SJSA1 (cell line): ENCODE results near the gene SPEN. TPM values are rescaled to one million over a fixed set of nuclear protein-coding genes. Genes with fewer than 3 reads are reported as not detected.

Experiments used
- DNase-seq, 2 experiments: peaks; one replicate each; pipeline ENCODE4 v3.0.0-alpha.2; 2015 to 2020; ENCODE audit warnings: low spot score in 2 of 2, low read depth in 1 of 2
- H3K27ac ChIP-seq: fragments of 250-450 bp; sonication (Bioruptor Pico); 2 replicates; pipeline ENCODE4 v1.5.1; 2020; ENCODE audit warnings: mild to moderate bottlenecking, moderate library complexity
- H3K27me3 ChIP-seq: fragments of 250-450 bp; sonication (Bioruptor Pico); replicated peaks from 2 replicates; pipeline ENCODE4 v1.5.1; 2020; ENCODE audit warnings: mild to moderate bottlenecking, moderate library complexity
- H3K36me3 ChIP-seq: fragments of 250-450 bp; sonication (Bioruptor Pico); 2 replicates; pipeline ENCODE4 v1.5.1; 2020; ENCODE audit warnings: mild to moderate bottlenecking
- H3K4me1 ChIP-seq: fragments of 250-450 bp; sonication (Bioruptor Pico); replicated peaks from 2 replicates; pipeline ENCODE4 v1.6.1; 2021; ENCODE audit warnings: mild to moderate bottlenecking
- H3K4me3 ChIP-seq: fragments of 250-450 bp; sonication (Bioruptor Pico); 2 replicates; pipeline ENCODE4 v1.5.1; 2020; ENCODE audit warnings: mild to moderate bottlenecking
- H3K9me3 ChIP-seq: fragments of 250-450 bp; sonication (Bioruptor Pico); replicated peaks from 2 replicates; pipeline ENCODE4 v1.5.1; 2020; ENCODE audit warnings: mild to moderate bottlenecking
- total RNA-seq: library from RNA; depleted of rRNA; stranded (reverse); fragments of >200 nt; shearing (Covaris generic); gene quantifications from 2 replicates; pipeline ENCODE4 v1.2.3, GENCODE V29; 2014

Gene SPEN
- total RNA-seq, 1 experiment from 2014 or later = 17.5 TPM

DNA sequence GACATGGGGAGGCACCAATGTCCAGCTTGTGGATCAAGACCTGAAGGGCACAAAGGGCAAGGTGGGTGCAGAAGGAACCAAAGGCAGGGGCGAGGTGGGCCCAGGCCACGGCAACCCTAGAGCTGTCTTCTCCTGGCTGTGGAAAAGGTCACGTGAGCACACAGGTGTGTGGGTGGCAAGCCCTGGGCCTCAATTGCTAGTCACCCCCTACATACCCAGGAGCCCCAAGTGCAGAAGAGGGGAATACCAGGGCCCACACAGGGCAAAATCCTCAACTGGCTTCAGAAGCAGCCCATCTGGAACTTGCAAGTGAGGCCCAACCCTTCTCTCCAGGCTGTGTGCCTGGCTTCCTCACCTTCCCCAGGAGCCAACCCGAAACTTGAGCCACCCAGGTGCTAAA lies 102.8 kb downstream of the SPEN start:
- Histone ChIP-seq H3K9me3 (no peaks in the 10 kb centered on the region), H3K27ac (peak overlapping the region; percentile 99), H3K27me3 (no peaks in the 10 kb centered on the region), H3K36me3 (peaks cover 40% of the 10 kb centered on the region), H3K4me1 (peaks cover 67% of the 10 kb centered on the region), H3K4me3 (no peak overlapping the region)
- DNase-seq = no peak

DNA sequence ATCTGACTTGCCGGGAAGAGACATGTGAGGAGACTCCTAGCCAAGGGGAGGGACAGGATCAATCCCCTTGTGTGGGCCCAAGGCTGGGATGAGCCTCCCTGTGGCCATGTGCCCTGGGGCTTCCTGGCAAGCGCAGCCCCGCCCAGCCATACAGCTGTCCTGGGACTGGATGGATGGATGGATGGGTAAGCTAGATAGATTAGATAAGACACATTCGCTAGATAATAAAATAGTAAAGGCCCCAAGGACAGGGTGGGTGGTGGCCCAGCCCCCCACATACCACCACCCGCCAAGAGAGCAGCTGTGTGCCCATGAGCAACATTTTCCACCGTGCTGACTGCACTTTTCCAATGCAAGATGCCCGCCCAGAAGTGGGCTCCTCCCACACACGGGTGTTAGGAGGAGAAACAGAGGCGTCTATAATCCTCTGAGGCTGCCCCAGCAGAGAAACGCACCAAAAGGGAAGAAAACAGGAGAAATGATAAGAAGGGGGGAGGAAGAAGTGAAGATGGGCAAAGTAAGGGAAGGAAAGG lies 103.3 kb downstream of the SPEN start:
- Histone ChIP-seq H3K4me1 (peaks cover 70% of the 10 kb centered on the region), H3K4me3 (no peak overlapping the region), H3K27me3 (no peaks in the 10 kb centered on the region), H3K27ac (peak overlapping the region; percentile 99), H3K36me3 (peaks cover 35% of the 10 kb centered on the region), H3K9me3 (no peaks in the 10 kb centered on the region)
- DNase-seq = peak; percentile 89 to 93

DNA sequence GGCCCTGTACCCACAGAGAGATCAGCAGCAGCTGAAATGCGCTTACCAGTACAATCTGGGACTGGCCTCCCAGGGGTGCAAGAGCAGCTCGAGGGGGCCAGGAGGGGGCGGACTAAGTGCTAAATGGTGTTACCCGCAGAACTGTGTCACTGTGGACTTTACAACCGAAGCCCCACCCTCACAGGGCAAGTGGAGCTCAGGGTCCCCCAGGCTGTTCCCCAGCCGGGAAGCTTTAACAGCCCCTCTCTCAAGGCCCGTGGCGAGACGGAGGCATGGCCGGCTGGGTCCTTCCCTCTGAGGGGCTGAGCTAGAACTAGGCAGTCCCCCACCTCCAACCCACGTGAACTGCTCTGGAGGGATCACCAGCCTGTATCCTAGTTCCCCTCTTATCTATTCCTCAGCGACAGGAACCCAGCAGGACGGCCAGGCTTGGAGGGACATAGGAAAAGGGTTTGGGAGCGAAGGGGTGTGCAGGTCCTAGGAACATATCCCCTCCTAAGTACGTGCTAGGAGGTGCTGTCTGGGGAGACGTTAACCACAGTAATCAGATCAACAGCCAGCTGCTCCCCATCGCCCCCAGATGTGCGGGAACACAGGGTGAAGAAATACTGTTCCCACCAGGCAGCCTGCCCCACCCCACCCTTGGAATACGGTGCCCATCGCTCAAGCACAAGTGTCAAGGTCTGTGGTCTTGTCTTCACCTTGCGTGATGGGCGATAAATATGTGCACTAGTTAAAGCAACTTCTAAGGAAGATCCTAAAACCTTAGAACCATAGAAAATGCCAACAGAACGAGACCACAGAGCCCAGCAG lies 104.0 kb downstream of the SPEN start:
- H3K4me1 ChIP-seq = peaks cover 77% of the 10 kb centered on the region
- no peak overlapping the region for H3K4me3 ChIP-seq
- H3K36me3 ChIP-seq = peaks cover 28% of the 10 kb centered on the region
- DNase-seq = peak; percentile 14 to 54
- H3K27ac ChIP-seq = peak overlapping the region; percentile 99
- no peaks in the 10 kb centered on the region for H3K9me3 ChIP-seq
- no peaks in the 10 kb centered on the region for H3K27me3 ChIP-seq

DNA sequence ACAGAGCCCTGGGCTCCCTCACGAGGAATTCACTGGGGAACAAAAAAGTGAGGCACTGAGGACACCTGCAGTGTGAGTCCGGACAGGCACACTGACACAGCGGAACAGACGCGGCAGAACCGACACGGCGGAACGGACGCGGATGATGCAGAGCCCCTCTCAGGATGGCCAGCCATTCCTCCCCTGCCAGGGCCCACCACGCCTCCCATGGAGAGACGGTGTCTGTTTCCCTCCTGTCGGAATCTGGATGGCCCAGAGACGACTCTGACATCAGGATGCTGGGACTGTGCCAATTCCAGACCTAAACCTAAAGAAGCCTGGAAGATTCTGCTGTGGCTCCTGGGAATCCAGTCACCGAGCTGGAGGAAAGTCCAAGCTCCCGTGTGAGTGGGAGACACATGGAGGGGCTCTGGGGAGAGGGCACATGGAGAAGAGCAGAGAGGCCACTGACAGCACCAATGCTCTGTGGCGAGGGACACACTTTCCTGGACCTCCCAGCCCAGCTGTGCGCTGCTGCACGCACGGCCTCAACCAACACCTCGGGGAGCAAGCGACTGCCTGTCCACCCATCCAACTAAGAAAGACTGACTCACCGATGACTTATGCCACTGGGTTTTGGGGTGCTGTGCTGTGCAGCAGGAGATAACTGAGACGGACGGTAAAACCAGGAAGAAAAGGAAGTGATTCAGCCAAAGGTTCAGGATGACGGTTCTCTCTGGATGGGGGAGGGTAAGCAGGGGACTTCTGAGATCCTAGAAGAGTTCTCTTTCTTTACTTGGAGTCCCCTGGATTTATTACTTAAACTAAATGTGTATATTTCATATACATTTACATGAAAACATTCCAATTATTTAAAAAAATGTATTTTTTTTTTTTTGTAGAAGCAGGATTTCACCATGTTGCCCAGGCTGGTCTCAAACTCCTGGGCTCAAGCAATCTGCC lies 105.1 kb downstream of the SPEN start:
- Histone ChIP-seq H3K4me1 (peaks cover 80% of the 10 kb centered on the region), H3K27ac (peak overlapping the region; percentile 99), H3K36me3 (peaks cover 21% of the 10 kb centered on the region), H3K9me3 (no peaks in the 10 kb centered on the region), H3K4me3 (no peak overlapping the region), H3K27me3 (no peaks in the 10 kb centered on the region)
- peak; percentile 87 to 93 for DNase-seq

DNA sequence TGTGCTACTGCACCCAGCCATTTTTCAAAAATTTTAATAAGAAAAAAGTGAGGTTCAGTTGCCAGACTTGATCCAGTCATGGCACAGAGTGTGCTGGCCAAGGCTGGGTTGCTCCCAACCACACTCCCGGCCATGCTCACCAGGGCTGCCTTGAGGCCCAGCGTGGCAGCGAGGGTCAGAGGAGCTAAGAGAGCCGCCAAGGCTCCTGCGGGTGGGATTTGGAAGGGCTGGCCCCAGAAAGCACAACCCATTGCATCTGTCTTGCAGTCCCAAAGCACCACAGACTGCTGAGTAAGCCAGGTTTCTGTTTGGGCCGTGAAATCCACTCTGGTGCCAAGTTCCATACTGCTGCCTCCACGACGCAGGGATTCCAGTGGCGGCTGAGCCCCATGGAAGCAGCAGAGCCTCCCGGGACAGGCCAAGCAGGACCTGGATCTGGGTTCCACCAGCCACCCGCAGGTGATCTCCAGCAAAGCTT lies 105.8 kb downstream of the SPEN start:
- Histone ChIP-seq H3K4me1 (peaks cover 74% of the 10 kb centered on the region), H3K36me3 (peaks cover 16% of the 10 kb centered on the region), H3K4me3 (no peak overlapping the region), H3K9me3 (no peaks in the 10 kb centered on the region), H3K27me3 (no peaks in the 10 kb centered on the region), H3K27ac (peak overlapping the region; percentile 99)
- no peak for DNase-seq

DNA sequence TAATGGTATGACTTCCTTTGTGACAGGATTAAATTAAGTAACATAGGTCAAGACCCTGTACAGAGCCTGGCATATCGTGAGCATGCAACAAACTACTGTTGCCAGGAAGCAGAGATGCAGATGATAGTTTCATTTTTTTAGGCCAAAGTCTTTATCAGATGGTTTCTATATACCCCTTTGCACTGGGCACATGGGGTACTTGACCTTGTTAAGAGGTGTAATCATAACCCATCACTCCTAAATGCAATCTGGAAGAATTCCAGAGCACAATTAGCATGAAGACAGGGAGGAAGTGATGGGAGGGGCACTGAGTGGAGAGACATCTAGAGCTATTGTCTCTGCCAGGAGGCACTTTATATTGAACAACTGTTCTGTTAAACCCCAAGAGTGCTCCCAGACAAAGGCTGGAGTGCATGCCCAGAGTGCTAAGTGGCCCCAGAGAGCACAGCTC lies 106.3 kb downstream of the SPEN start:
- DNase-seq = no peak
- H3K27me3 ChIP-seq = no peaks in the 10 kb centered on the region
- H3K27ac ChIP-seq = peak overlapping the region; percentile 99
- H3K36me3 ChIP-seq = peaks cover 17% of the 10 kb centered on the region
- peaks cover 72% of the 10 kb centered on the region for H3K4me1 ChIP-seq
- no peak overlapping the region for H3K4me3 ChIP-seq
- H3K9me3 ChIP-seq = no peaks in the 10 kb centered on the region

DNA sequence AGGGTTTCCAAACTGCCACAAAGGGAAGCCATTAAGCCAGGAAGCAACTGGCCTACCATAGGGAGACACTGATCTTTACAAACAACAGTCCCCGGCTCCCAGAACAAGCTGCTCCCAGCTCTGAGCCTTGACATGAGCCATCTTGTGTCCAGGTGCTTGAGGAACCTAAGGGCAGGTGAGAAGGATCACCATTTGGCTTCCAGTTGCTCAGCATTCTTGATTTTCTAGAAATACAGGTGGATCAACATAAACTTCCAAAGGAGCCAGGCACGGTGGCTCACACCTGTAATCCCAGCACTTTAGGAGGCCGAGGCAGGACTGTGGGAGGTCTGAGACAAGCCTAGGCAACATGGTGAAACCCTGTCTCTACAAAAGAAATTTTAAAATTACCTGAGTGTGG lies 106.8 kb downstream of the SPEN start:
- no peak overlapping the region for H3K27ac ChIP-seq
- peaks cover 71% of the 10 kb centered on the region for H3K4me1 ChIP-seq
- DNase-seq = no peak

DNA sequence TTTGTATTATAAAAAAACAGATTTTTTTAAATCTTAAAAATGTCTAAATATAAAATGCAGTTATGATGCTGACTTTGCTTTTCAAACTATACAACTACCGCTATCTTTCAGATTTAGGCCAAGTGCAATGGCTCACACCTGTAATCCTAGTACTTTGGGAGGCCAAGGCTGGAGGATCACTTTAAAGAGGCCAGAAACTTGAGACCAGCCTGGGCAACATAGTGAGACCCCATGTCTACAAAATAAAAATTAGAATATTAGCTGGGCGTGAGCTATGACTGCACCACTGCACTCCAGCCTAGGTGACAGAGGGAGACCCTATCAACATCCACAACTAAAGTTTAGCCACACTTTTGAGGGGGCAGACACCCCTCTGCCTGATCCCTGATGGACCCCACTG lies 108.0 kb downstream of the SPEN start:
- H3K27ac ChIP-seq = no peak overlapping the region
- peaks cover 18% of the 10 kb centered on the region; the same call in 1 of the 2 replicates for H3K36me3 ChIP-seq
- no peaks in the 10 kb centered on the region for H3K9me3 ChIP-seq
- no peaks in the 10 kb centered on the region for H3K27me3 ChIP-seq
- H3K4me3 ChIP-seq = no peak overlapping the region
- DNase-seq = no peak
- peaks cover 60% of the 10 kb centered on the region for H3K4me1 ChIP-seq

More for the DNA sequence above, 106.8 kb downstream of the SPEN start:
- Histone ChIP-seq H3K36me3 (peaks cover 19% of the 10 kb centered on the region), H3K9me3 (no peaks in the 10 kb centered on the region), H3K4me3 (no peak overlapping the region), H3K27me3 (no peaks in the 10 kb centered on the region)

DNA sequence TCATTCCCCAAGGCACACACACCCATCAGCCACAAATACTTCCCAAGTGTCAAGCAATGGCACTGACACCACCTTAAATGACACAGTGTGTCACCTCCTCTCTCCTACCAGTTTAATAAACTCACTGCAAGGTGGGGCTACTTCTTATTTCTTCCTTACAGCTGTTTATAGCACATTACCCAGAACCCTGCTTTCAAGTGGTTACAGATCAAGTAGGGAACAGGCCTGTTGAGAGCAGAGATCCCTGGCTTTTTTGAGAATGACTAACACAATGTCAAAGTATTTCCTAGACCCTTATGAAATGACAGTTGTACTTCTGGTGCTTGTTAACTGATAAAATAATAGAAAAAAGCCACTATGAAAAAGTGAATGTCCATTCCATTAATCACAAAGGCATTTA lies 108.6 kb downstream of the SPEN start:
- H3K9me3 ChIP-seq = no peaks in the 10 kb centered on the region
- H3K4me3 ChIP-seq = no peak overlapping the region
- H3K27me3 ChIP-seq = no peaks in the 10 kb centered on the region
- peaks cover 57% of the 10 kb centered on the region for H3K4me1 ChIP-seq
- DNase-seq = no peak
- peaks cover 18% of the 10 kb centered on the region; the same call in 1 of the 2 replicates for H3K36me3 ChIP-seq
- 0 out of 2 replicates have a peak overlapping the region, but pooled peaks have one; percentile 1 for H3K27ac ChIP-seq

DNA sequence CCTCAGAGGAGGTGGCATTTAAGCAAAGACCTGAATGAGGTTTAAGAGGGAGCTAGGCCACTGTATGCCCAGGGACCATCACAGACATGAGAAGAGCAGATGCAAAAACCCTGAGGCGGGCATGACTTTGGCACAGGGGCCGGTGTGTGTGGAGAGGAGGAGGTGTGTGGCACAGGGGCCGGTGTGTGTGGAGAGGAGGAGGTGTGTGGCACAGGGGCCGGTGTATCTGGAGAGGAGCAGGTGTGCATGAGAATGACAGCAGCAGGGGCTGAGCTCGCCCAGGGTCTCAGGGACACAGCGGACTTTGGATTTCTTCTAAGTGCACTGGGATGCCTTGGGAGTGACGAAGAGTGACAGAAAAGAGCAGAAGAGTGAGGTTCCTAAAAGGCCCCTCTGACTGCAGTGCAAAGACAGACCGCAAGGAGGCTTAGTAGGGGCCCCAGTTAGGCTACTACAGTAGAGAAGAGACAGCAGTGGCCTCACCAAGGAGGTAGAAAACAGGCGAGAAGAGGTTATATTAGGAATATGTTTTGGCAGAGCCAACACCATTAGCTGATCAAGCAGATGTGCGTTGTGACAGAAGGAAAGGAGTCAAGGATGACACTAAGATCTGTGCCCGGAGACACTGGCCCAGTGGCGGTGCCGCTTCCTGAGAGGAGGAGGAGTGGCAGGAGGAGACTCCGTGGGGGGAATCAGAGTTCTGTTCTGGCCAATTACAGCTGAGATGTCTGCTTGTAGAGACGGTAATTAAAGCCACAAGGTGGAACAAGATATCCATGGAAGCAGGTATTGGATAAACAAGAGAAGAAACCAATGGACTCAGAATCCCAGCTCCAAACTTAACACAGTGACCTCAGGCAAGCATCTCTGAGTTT lies 110.0 kb downstream of the SPEN start:
- Histone ChIP-seq H3K4me3 (no peak overlapping the region), H3K4me1 (peaks cover 44% of the 10 kb centered on the region), H3K9me3 (no peaks in the 10 kb centered on the region), H3K27ac (no peak overlapping the region), H3K27me3 (no peaks in the 10 kb centered on the region), H3K36me3 (peaks cover 22% of the 10 kb centered on the region; the same call in 1 of the 2 replicates)
- no peak for DNase-seq

DNA sequence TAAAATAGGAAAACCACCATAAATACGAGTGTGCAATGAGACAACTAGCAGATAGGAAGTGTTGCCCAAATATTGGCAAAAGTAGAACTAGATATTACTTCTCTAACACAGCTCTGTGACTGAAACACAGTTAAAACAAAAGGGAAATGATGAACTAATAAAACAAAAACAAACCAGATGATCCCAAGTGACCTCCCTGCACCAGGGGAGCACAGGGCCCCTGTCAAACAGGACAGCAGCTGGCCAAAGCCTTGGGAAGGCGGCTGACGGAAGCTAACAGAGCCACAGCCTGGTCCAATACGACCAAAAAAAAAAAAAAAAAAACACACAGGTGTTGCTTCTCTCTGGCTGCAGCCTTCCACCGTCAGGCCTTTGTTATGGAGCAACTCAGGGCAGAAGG lies 110.6 kb downstream of the SPEN start:
- Histone ChIP-seq H3K4me1 (peaks cover 38% of the 10 kb centered on the region), H3K27ac (no peak overlapping the region)

DNA sequence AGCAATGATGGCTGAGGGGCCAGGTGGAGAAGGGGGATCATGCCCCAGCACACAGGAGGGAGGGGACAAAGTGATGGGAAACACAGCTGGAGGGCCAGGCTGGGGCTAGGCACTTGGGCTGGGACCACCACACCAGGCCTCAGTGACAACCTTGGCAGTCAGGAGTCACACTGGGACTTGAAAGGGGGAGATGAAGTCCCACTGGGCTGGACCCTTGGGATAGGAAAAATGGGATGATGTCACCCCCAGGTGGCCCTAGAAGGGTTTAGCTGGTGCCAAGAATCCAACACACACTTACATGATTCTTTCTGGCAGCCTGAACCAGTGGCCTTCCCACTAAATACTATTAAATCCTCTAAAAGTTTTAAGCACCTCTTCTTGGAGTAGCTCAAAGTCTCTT lies 111.3 kb downstream of the SPEN start:
- no peak for DNase-seq
- no peaks in the 10 kb centered on the region for H3K9me3 ChIP-seq
- peaks cover 35% of the 10 kb centered on the region for H3K4me1 ChIP-seq
- no peak overlapping the region for H3K27ac ChIP-seq
- no peak overlapping the region for H3K4me3 ChIP-seq
- H3K27me3 ChIP-seq = no peaks in the 10 kb centered on the region
- H3K36me3 ChIP-seq = peaks cover 18% of the 10 kb centered on the region; the same call in 1 of the 2 replicates

More for the DNA sequence above, 110.6 kb downstream of the SPEN start:
- H3K27me3 ChIP-seq = no peaks in the 10 kb centered on the region
- no peak for DNase-seq
- no peaks in the 10 kb centered on the region for H3K9me3 ChIP-seq
- H3K36me3 ChIP-seq = peaks cover 22% of the 10 kb centered on the region; the same call in 1 of the 2 replicates
- no peak overlapping the region for H3K4me3 ChIP-seq

DNA sequence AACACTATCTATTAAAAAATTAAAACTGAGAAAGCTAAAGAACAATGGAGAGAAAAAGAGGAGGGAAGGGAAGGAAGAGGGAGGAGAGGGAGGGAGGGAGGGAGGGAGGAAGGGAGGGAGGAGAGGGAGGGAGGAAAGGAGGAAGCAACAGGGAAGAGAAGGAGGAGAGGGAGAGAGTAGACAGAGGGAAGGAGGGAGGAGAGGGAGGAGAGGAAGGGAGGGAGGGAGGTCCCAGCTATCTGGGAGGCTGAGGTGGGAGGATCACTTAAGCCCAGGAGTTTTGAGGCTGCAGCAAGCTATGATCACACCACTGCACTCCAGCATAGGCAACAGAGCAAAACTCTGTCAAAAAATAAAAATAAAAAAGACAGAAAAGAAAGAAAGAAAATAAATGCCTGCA lies 111.9 kb downstream of the SPEN start:
- no peak overlapping the region for H3K4me3 ChIP-seq
- H3K36me3 ChIP-seq = peaks cover 21% of the 10 kb centered on the region; the same call in 1 of the 2 replicates
- H3K4me1 ChIP-seq = peaks cover 32% of the 10 kb centered on the region
- no peak for DNase-seq
- no peak overlapping the region for H3K27ac ChIP-seq
- no peaks in the 10 kb centered on the region for H3K27me3 ChIP-seq
- H3K9me3 ChIP-seq = no peaks in the 10 kb centered on the region
